H1 (cell line): ENCODE results near the gene SLC35E1. TPM values are rescaled to one million over a fixed set of nuclear protein-coding genes. Genes with fewer than 3 reads are reported as not detected.
A peak's percentile ranks its signal among the peaks of the same experiment; 100 is the strongest.

ENCODE experiments used
- CTCF ChIA-PET: fragments of 300-600 bp; sonication (Branson Sonifier 250); formaldehyde crosslinking; loops from one replicate; lab custom pipeline; 2021; ENCODE audit not compliant: partially characterized antibody; lab: Charles Lee
- POLR2A ChIA-PET: fragments of 300-600 bp; sonication (Branson Sonifier 250); formaldehyde crosslinking; loops from one replicate; lab custom pipeline; 2021; ENCODE audit warnings: inconsistent platforms; ENCODE audit not compliant: partially characterized antibody; lab: Charles Lee
- DNase-seq, 2 experiments: peaks; one replicate each; pipeline versions ENCODE4 v3.0.0 to v3.0.0-alpha.2; 2010 to 2022; ENCODE audit warnings: low spot score in 2 of 2, low read depth in 1 of 2, mixed read lengths in 1 of 2
- FAIRE-seq: peaks from 2 replicates; lab custom pipeline; 2011; peaks lifted over from hg19 to GRCh38; lab: Jason Lieb, UNC
- H2AFZ ChIP-seq: 2 replicates; pipeline ENCODE4 v1.8.1; 2012; ENCODE audit warnings: low read length, inconsistent platforms
- H2AK5ac ChIP-seq: 2 replicates; pipeline ENCODE4 v1.6.1; 2013; ENCODE audit warnings: low read depth, low read length
- H2BK120ac ChIP-seq: replicated peaks from 2 replicates; pipeline ENCODE3; 2013; ENCODE audit warnings: low read depth, low read length, inconsistent platforms
- H2BK12ac ChIP-seq: 2 replicates; pipeline ENCODE4 v1.6.1; 2013; ENCODE audit warnings: low read depth, low read length
- H2BK15ac ChIP-seq: 2 replicates; pipeline ENCODE4 v1.6.1; 2013; ENCODE audit warnings: low read length
- H2BK20ac ChIP-seq: 2 replicates; pipeline ENCODE4 v1.6.1; 2013; ENCODE audit warnings: low read length
- H2BK5ac ChIP-seq: 2 replicates; pipeline ENCODE4 v1.6.1; 2013; ENCODE audit warnings: low read depth, low read length
- H3K14ac ChIP-seq: 2 replicates; pipeline ENCODE4 v1.6.1; 2013; ENCODE audit warnings: inconsistent platforms; ENCODE audit not compliant: insufficient read length
- H3K18ac ChIP-seq: 2 replicates; pipeline ENCODE4 v1.6.1; 2013; ENCODE audit warnings: low read length; ENCODE audit errors: extremely low read depth
- H3K23ac ChIP-seq: 2 replicates; pipeline ENCODE4 v1.6.1; 2013; ENCODE audit warnings: inconsistent platforms; ENCODE audit not compliant: insufficient read length
- H3K23me2 ChIP-seq: 2 replicates; pipeline ENCODE4 v1.6.1; 2013; ENCODE audit warnings: low read depth, low read length
- H3K27ac ChIP-seq: 2 replicates; pipeline ENCODE4 v1.6.1; 2011; ENCODE audit warnings: low read depth, low read length, inconsistent platforms
- H3K27me3 ChIP-seq, 4 experiments: replicated peaks in 1 of 4; 1 replicate in 1 of 4; 2 replicates in 3 of 4; pipeline versions ENCODE4 v1.6.1 to v1.8.1; 2011 to 2013; ENCODE audit warnings: low read length in 3 of 4, mild to moderate bottlenecking in 3 of 4, inconsistent platforms in 2 of 4, mixed read lengths in 2 of 4, moderate library complexity in 1 of 4; ENCODE audit not compliant: control insufficient read depth in 3 of 4, insufficient read depth in 3 of 4; ENCODE audit errors: extremely low read depth in 1 of 4
- H3K36me3 ChIP-seq, 4 experiments: 2 replicates each; pipeline versions ENCODE4 v1.6.1 to v1.8.1; 2011 to 2013; ENCODE audit warnings: mild to moderate bottlenecking in 4 of 4, low read length in 3 of 4, moderate library complexity in 2 of 4, control low read depth in 1 of 4, inconsistent platforms in 1 of 4; ENCODE audit not compliant: insufficient read depth in 4 of 4, control insufficient read depth in 2 of 4
- H3K4ac ChIP-seq: replicated peaks from 2 replicates; pipeline ENCODE3; 2013; ENCODE audit warnings: low read length, low read depth, mixed read lengths, inconsistent platforms; ENCODE audit not compliant: insufficient read length
- H3K4me1 ChIP-seq, 4 experiments: replicated peaks in 1 of 4; 1 replicate in 1 of 4; 2 replicates in 3 of 4; pipeline versions ENCODE4 v1.6.1 to v1.8.1; 2011 to 2013; ENCODE audit warnings: low read length in 3 of 4, inconsistent platforms in 2 of 4, mixed read lengths in 1 of 4; ENCODE audit not compliant: insufficient read depth in 4 of 4, control insufficient read depth in 3 of 4
- H3K4me2 ChIP-seq, 2 experiments: 2 replicates each; pipeline versions ENCODE4 v1.6.1 to v1.8.1; 2011 to 2013; ENCODE audit warnings: low read depth in 2 of 2, low read length in 2 of 2, control low read depth in 1 of 2, inconsistent platforms in 1 of 2, mild to moderate bottlenecking in 1 of 2; ENCODE audit not compliant: insufficient read depth in 1 of 2
- H3K4me3 ChIP-seq, 4 experiments: fragments of 200-600, 300-600 bp in 1 of 4; sonication (generic), shearing (Covaris generic), sonication (Bioruptor Twin) in 1 of 4; 2 replicates each; pipeline versions ENCODE4 v1.5.1 to v1.8.1; 2011 to 2016; ENCODE audit warnings: low read length in 4 of 4, low read depth in 3 of 4, control low read depth in 2 of 4, inconsistent platforms in 2 of 4, mild to moderate bottlenecking in 2 of 4, mixed read lengths in 1 of 4, moderate library complexity in 1 of 4; ENCODE audit not compliant: insufficient read depth in 2 of 4; ENCODE audit errors: extremely low read depth in 1 of 4
- H3K56ac ChIP-seq: replicated peaks from 2 replicates; pipeline ENCODE3; 2013; ENCODE audit warnings: low read depth, mild to moderate bottlenecking, mixed read lengths, low read length, inconsistent platforms; ENCODE audit not compliant: insufficient read length
- H3K79me1 ChIP-seq: 2 replicates; pipeline ENCODE4 v1.6.1; 2013; ENCODE audit warnings: low read depth, low read length, control low read depth
- H3K79me2 ChIP-seq, 2 experiments: 2 replicates each; pipeline versions ENCODE4 v1.6.1 to v1.8.1; 2012 to 2013; ENCODE audit warnings: low read length in 2 of 2, mild to moderate bottlenecking in 2 of 2, inconsistent platforms in 1 of 2; ENCODE audit not compliant: insufficient read depth in 2 of 2, control insufficient read depth in 1 of 2
- H3K9ac ChIP-seq, 4 experiments: replicated peaks in 1 of 4; 1 replicate in 1 of 4; 2 replicates in 3 of 4; pipeline versions ENCODE4 v1.6.1 to v1.8.1; 2011 to 2013; ENCODE audit warnings: low read depth in 3 of 4, low read length in 3 of 4, control low read depth in 2 of 4, mild to moderate bottlenecking in 2 of 4, moderate library complexity in 2 of 4, inconsistent platforms in 1 of 4; ENCODE audit errors: extremely low read depth in 1 of 4
- H3K9me3 ChIP-seq, 2 experiments: 2 replicates each; pipeline versions ENCODE4 v1.6.1 to v1.8.1; 2012 to 2013; ENCODE audit warnings: mild to moderate bottlenecking in 2 of 2, moderate library complexity in 2 of 2, control low read depth in 1 of 2, inconsistent platforms in 1 of 2, low read depth in 1 of 2, low read length in 1 of 2, mixed read lengths in 1 of 2; ENCODE audit not compliant: insufficient read depth in 2 of 2
- H4K20me1 ChIP-seq, 2 experiments: replicated peaks in 1 of 2; 2 replicates each; pipeline versions ENCODE3 to v1.8.1; 2011 to 2013; ENCODE audit warnings: inconsistent platforms in 2 of 2, low read length in 2 of 2, mild to moderate bottlenecking in 1 of 2; ENCODE audit not compliant: insufficient read depth in 2 of 2, control insufficient read depth in 1 of 2
- H4K5ac ChIP-seq: 2 replicates; pipeline ENCODE4 v1.6.1; 2013; ENCODE audit warnings: low read length, low read depth, mixed read lengths, inconsistent platforms; ENCODE audit not compliant: insufficient read length
- H4K8ac ChIP-seq: 2 replicates; pipeline ENCODE4 v1.8.0; 2013; ENCODE audit warnings: mild to moderate bottlenecking, moderate library complexity, low read length, inconsistent platforms; ENCODE audit not compliant: insufficient read depth; ENCODE audit errors: extremely low read depth
- H4K91ac ChIP-seq: replicated peaks from 2 replicates; pipeline ENCODE3; 2013; ENCODE audit warnings: low read length, mixed read lengths, inconsistent platforms; ENCODE audit not compliant: insufficient read length
- BRCA1 ChIP-seq: IDR thresholded peaks from 2 replicates; pipeline ENCODE4 v1.6.1; 2012; ENCODE audit warnings: low read depth, low read length, improper control_type of control experiment
- EGR1 ChIP-seq: IDR thresholded peaks from 2 replicates; pipeline ENCODE4 v1.6.1; 2011; ENCODE audit warnings: low read depth, low read length, borderline replicate concordance
- HDAC6 ChIP-seq: IDR thresholded peaks from one replicate; pipeline ENCODE4 v1.7.1; 2012; ENCODE audit warnings: low read depth, mild to moderate bottlenecking, inconsistent platforms, low read length, moderate library complexity
- JUND ChIP-seq: IDR thresholded peaks from 2 replicates; pipeline ENCODE4 v1.6.1; 2011; ENCODE audit warnings: mild to moderate bottlenecking, improper control_type of control experiment, low read length
- KDM1A ChIP-seq: fragments of 200-600, 300-600 bp; sonication (generic); IDR thresholded peaks from 2 replicates; pipeline ENCODE4 v1.7.1; 2016; ENCODE audit warnings: mild to moderate bottlenecking, low read length, borderline replicate concordance
- RAD21 ChIP-seq, 2 experiments: IDR thresholded peaks in 1 of 2; conservative IDR thresholded peaks in 1 of 2; 2 replicates each; pipeline ENCODE4 v1.6.1; 2011; ENCODE audit warnings: low read depth in 2 of 2, low read length in 2 of 2, improper control_type of control experiment in 1 of 2, inconsistent platforms in 1 of 2, mild to moderate bottlenecking in 1 of 2, moderate library complexity in 1 of 2
- RBBP5 ChIP-seq: IDR thresholded peaks from 2 replicates; pipeline ENCODE4 v1.7.1; 2012; ENCODE audit warnings: low read depth, mild to moderate bottlenecking, inconsistent platforms, low read length, moderate library complexity, borderline replicate concordance
- RNF2 ChIP-seq: fragments of 200-900, 300-1000 bp; sonication (generic); IDR thresholded peaks from 2 replicates; pipeline ENCODE4 v1.7.1; 2016; ENCODE audit warnings: borderline replicate concordance, low read depth, mild to moderate bottlenecking, antibody characterized with exemption, low read length; ENCODE audit not compliant: poor library complexity, severe bottlenecking; ENCODE audit errors: missing control alignments
- SIRT6 ChIP-seq: IDR thresholded peaks from one replicate; pipeline ENCODE4 v1.7.1; 2012; ENCODE audit warnings: low read length, inconsistent platforms
- SIX5 ChIP-seq: IDR thresholded peaks from 2 replicates; pipeline ENCODE4 v1.6.1; 2011; ENCODE audit warnings: mild to moderate bottlenecking, low read depth, low read length
- SUZ12 ChIP-seq: fragments of 200-600 bp; sonication (generic); IDR thresholded peaks from 2 replicates; pipeline ENCODE4 v1.6.1; 2012; ENCODE audit warnings: mild to moderate bottlenecking, inconsistent platforms, low read length, moderate library complexity, mixed read lengths
- TAF7 ChIP-seq: optimal IDR thresholded peaks from 2 replicates; pipeline ENCODE3; 2011; ENCODE audit warnings: low read depth, mild to moderate bottlenecking, inconsistent platforms, low read length, moderate library complexity, borderline replicate concordance
- TBP ChIP-seq: IDR thresholded peaks from 2 replicates; pipeline ENCODE4 v1.6.1; 2011; ENCODE audit warnings: low read depth, low read length, improper control_type of control experiment
- WGBS, 2 experiments: shearing (Covaris generic) in 1 of 2; methylation state at CpG; one replicate each; pipeline versions ENCODE4 v1.1.6 to v1.1.7; 2013 to 2015; ENCODE audit warnings: low lambda C conversion rate in 2 of 2, mixed read lengths in 2 of 2, inconsistent platforms in 1 of 2, low coverage in 1 of 2, missing lambda C conversion rate in 1 of 2; ENCODE audit not compliant: insufficient replicate concordance in 2 of 2, insufficient coverage in 1 of 2, insufficient read length in 1 of 2; ENCODE audit errors: extremely low coverage in 1 of 2, missing lambda C conversion rate in 1 of 2; 5-methylcytosine and 5-hydroxymethylcytosine counted together
- polyA plus RNA-seq, 7 experiments: library from polyadenylated mRNA; depleted of rRNA in 3 of 7; stranded (reverse) in 5 of 7; unstranded in 2 of 7; fragments of >200 nt in 5 of 7; fragments of 200-250 nt in 2 of 7; gene quantifications; 1 replicate in 5 of 7; 2 replicates in 1 of 7; 4 replicates in 1 of 7; pipeline versions ENCODE4 v1.2.1 to v1.2.3, GENCODE V29; 2011 to 2013; ENCODE audit warnings: missing spikeins in 2 of 7, mixed read lengths in 2 of 7
- total RNA-seq: library from RNA; stranded (reverse); fragmentation: NEBNext Ultra II Directional; extraction: Animal tissue kit (Norgen Biotek cat#: 25700); gene quantifications from 2 replicates; pipeline ENCODE4 v1.2.1, GENCODE V29; 2021

SLC35E1 gene
- total and polyA plus RNA-seq, 2 of the 8 experiments (the other 6 are each of a cell fraction or from before 2014, with no cell fraction given) = 26.0 to 31.9 TPM

DNA sequence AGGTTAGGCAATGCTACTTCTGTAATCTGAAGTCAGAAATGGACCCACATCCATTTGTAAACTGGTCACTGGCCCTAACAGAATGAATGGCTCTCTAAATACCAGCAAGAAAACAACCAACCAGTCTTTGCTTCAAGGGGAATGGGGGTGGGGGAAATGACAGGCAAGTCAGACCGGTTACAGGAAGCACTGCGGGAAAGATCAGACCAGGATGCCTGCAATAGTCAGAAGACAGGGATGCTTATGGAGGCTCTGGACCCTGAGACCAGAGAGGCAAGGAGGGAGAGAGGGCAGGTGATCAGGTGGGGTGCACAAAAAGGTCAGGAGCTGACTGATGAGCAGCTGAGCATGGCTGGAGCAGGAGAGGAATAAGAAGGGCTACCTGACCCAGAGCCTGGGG lies 42.7 kb upstream of the SLC35E1 start:
- WGBS, 2 experiments = 75% methylated on average over 2 of the region's 2 CpGs; no CpG with 5 or more reads in 1 of the 2 experiments
- Histone ChIP-seq H4K20me1 (peaks cover 38 to 57% of the 10 kb centered on the region in 2 experiments), H2AFZ (no peak overlapping the region), H3K14ac (no peak overlapping the region), H3K27me3 (no peaks in the 10 kb centered on the region), H3K79me1 (peaks cover 63% of the 10 kb centered on the region), H4K5ac (no peak overlapping the region), H2BK120ac (no peak overlapping the region), H3K18ac (no peak overlapping the region), H3K36me3 (no peaks in the 10 kb centered on the region), H2BK15ac (no peak overlapping the region), H2BK5ac (no peak overlapping the region), H3K9me3 (no peaks in the 10 kb centered on the region), H3K4me3 (no peak overlapping the region), H2AK5ac (no peak overlapping the region), H2BK20ac (no peak overlapping the region), H3K4ac (no peak overlapping the region), H3K79me2 (peaks cover 14 to 96% of the 10 kb centered on the region in 2 experiments), H3K56ac (no peak overlapping the region), H4K91ac (no peak overlapping the region), H3K23me2 (no peaks in the 10 kb centered on the region), H3K27ac (no peak overlapping the region), H3K23ac (no peak overlapping the region), H3K4me1 (peaks cover 0 to 7% (median 3%) of the 10 kb centered on the region in 4 experiments; a peak in 4 of 7 replicates), H2BK12ac (no peak overlapping the region), H4K8ac (no peak overlapping the region), H3K4me2 (peak overlapping the region; percentile 14 to 39; a peak in 2 of 4 replicates), H3K9ac (no peak overlapping the region; a peak in 1 of 7 replicates)
- DNase-seq (no peak), FAIRE-seq (no peak)
- CTCF ChIA-PET = interaction anchor here (1.1 to 3.4 kb wide), 2 partner anchors 31 to 232 kb away, joined by 3 to 12 read pairs; no protein-coding TSS in a partner anchor
- TF ChIP-seq TBP (no peak), RBBP5 (no peak), JUND (no peak), TAF7 (no peak), RAD21 (IDR thresholded peaks at IDR 0.05 in 1 of 2, conservative IDR thresholded peaks at IDR 0.05 in 1 of 2; ENCODE audit: low read depth in 2 of 2, low read length in 2 of 2) (no peak), SUZ12 (no peak), EGR1 (no peak), SIRT6 (no peak), HDAC6 (no peak), KDM1A (no peak), BRCA1 (no peak), RNF2 (no peak), SIX5 (no peak)
- POLR2A ChIA-PET = interaction anchor here (1.7 kb wide), 1 partner anchor 10 kb away, joined by 4 read pairs; no protein-coding TSS in a partner anchor
